Sciatic nerve (tissue), 2 donors: ENCODE results near the gene PTPRD. TPM values are rescaled to one million over a fixed set of nuclear protein-coding genes. Genes with fewer than 3 reads are reported as not detected.
A peak's percentile ranks its signal among the peaks of the same experiment; 100 is the strongest.

Experiments
- ATAC-seq: fragments of 200-7000 bp; cut with Tn5 transposase; one replicate; pipeline ENCODE4 v1.9.1; 2020; ENCODE audit warnings: mild to moderate bottlenecking, moderate library complexity
- DNase-seq: peaks from one replicate; pipeline ENCODE4 v3.0.0-alpha.2; 2020; ENCODE audit warnings: low spot score
- intact Hi-C: fragments of 100-400 bp; cut with DNase I; formaldehyde crosslinking; loops from one replicate; pipeline ENCODE4 v1.14.2; 2022
- total RNA-seq: library from RNA; stranded (reverse); fragmentation: NEBNext Ultra II Directional; extraction: Animal tissue kit (Norgen Biotek cat#: 25700); gene quantifications from one replicate; pipeline ENCODE4 v1.2.1, GENCODE V29; 2021
- donor health status: DM: no; HTN: no; CAD: no.
- donor health status: DM: no; HTN: no; CAD: no.

Gene PTPRD
- total RNA-seq, 1 donor from 2014 or later, result 4.7 TPM

GRCh38 chr9:8659108-8659507, 1953.7 kb downstream of the PTPRD start:
- DNase-seq (no peak), ATAC-seq (no peak)
- intact Hi-C loops, result no loop called here

GRCh38 chr9:8655071-8655470, 1957.7 kb downstream of the PTPRD start:
- no peak for ATAC-seq
- intact Hi-C loops, result no loop called here

GRCh38 chr9:8653855-8654254, 1958.9 kb downstream of the PTPRD start:
- ATAC-seq, result no peak
- intact Hi-C loops, result no loop called here
- DNase-seq, result no peak

More at GRCh38 chr9:8655071-8655470, 1957.7 kb downstream of the PTPRD start:
- DNase-seq, result no peak

GRCh38 chr9:8653111-8653510, 1959.7 kb downstream of the PTPRD start:
- DNase-seq, result no peak
- no peak for ATAC-seq
- intact Hi-C loops, result no loop called here

GRCh38 chr9:8652255-8652654, 1960.5 kb downstream of the PTPRD start:
- intact Hi-C loops, result no loop called here
- DNase-seq (no peak), ATAC-seq (no peak)

GRCh38 chr9:8651846-8652215, 1961.0 kb downstream of the PTPRD start:
- ATAC-seq, result no peak
- intact Hi-C loops, result no loop called here

GRCh38 chr9:8651070-8651845, 1961.5 kb downstream of the PTPRD start:
- ATAC-seq (no peak), DNase-seq (no peak)
- intact Hi-C loops, result no loop called here

More at GRCh38 chr9:8651846-8652215, 1961.0 kb downstream of the PTPRD start:
- DNase-seq, result no peak

GRCh38 chr9:8649807-8650206, 1963.0 kb downstream of the PTPRD start:
- DNase-seq (no peak), ATAC-seq (no peak)
- intact Hi-C loops, result no loop called here

- no peak for DNase-seq
- ATAC-seq, result peak; percentile 41
- intact Hi-C loops, result no loop called here
Observed at GRCh38 chr9:8649160-8649559, 1963.6 kb downstream of the PTPRD start.

- ATAC-seq, result no peak
Observed at GRCh38 chr9:8648271-8648845, 1964.4 kb downstream of the PTPRD start.

GRCh38 chr9:8647824-8648223, 1965.0 kb downstream of the PTPRD start:
- intact Hi-C loops, result no loop called here
- no peak for DNase-seq
- ATAC-seq, result no peak

More at GRCh38 chr9:8648271-8648845, 1964.4 kb downstream of the PTPRD start:
- no peak for DNase-seq
- intact Hi-C loops, result no loop called here

GRCh38 chr9:8644571-8644970, 1968.2 kb downstream of the PTPRD start:
- intact Hi-C loops, result no loop called here
- DNase-seq (no peak), ATAC-seq (no peak)

- intact Hi-C loops, result no loop called here
- no peak for DNase-seq
- ATAC-seq, result no peak
Observed at GRCh38 chr9:8643896-8644295, 1968.9 kb downstream of the PTPRD start.

- ATAC-seq (no peak), DNase-seq (no peak)
- intact Hi-C loops, result no loop called here
Observed at GRCh38 chr9:8643464-8643863, 1969.3 kb downstream of the PTPRD start.

GRCh38 chr9:8640761-8641160, 1972.0 kb downstream of the PTPRD start:
- ATAC-seq, result no peak
- DNase-seq, result no peak
- intact Hi-C loops, result no loop called here

GRCh38 chr9:8637626-8638025, 1975.2 kb downstream of the PTPRD start:
- DNase-seq (no peak), ATAC-seq (no peak)
- intact Hi-C loops, result no loop called here

- DNase-seq (no peak), ATAC-seq (no peak)
- intact Hi-C loops, result no loop called here
Observed at GRCh38 chr9:8633784-8634183, 1979.0 kb downstream of the PTPRD start.

- DNase-seq (no peak), ATAC-seq (no peak)
- intact Hi-C loops, result no loop called here
Observed at GRCh38 chr9:8632493-8632892, 1980.3 kb downstream of the PTPRD start.

GRCh38 chr9:8628791-8629190, 1984.0 kb downstream of the PTPRD start:
- no peak for DNase-seq
- ATAC-seq, result no peak
- intact Hi-C loops, result no loop called here

GRCh38 chr9:8627976-8628679, 1984.7 kb downstream of the PTPRD start:
- intact Hi-C loops, result no loop called here
- DNase-seq (no peak), ATAC-seq (no peak)
